ENCODE data around the gene CFAP45.

Gene CFAP45

DNA sequence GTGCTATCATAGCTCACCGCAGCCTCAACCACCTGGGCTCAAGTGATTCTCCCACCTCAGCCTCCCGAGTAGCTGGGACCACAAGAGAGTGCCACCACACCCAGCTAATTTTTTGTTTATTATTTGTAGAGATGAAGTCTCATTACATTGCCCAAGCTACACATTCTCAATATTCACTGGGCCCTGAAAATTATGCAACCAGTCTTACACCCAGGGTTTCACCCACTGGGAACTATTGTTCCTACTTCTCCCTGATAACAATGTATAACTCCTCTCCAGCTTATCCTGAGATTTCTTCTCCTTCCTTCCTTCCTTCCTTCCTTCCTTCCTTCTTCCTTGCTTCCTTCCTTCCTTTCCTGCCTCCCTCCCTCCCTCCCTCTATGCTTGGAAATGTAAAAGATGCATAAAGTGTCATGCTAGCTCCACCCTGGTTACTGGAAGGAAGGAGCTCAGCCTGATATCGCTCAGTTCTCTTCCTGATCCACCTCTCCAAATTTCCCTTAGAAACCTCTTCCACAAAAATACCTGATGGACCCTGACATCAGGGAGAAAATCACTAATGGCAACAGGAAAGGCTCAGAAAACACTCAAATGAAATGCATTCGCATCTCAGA is 26.3 kb downstream of the CFAP45 start:
- DNase-seq, result no peak

DNA sequence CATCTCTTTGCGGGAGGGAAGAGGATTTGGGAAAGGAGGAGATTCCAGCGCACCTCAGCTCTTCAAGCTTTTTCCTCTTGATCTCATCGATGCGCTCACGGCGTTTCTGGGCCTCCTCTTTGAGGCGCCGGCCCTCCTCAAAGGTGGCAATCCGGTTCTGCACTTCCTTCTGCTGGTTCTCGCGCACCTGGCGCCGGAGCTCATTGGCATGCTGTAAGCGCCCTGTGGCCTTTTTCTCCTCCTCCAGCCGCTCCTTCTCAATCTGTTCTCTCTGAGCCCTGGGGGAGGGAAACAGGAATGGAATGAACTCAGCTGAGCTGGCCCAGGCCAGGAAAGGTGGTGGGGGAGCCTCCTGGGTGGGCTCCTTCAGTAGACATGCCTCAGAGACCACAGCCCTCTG is 27.1 kb downstream of the CFAP45 start:
- DNase-seq, result no peak

DNA sequence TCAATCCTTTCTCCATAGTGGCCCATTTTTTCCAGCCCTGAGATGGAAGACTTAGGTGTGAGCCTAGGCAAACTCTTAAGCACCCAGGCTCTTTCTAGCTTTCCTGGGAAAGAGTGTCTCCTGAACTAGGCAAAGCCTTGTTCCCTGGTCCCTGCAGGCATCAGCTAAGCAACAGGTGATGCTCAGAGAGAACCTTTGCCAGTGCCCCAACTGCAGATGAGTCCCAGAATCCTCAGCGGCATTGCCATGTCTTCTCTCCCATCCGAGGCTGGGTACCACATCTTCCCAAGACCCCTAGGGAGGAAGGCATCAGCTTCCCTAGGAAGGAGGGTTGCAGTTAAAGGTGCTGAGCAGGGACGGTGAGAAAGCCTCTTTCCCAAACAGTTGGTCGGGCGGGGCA is 29.3 kb downstream of the CFAP45 start:
- DNase-seq, result no peak

DNA sequence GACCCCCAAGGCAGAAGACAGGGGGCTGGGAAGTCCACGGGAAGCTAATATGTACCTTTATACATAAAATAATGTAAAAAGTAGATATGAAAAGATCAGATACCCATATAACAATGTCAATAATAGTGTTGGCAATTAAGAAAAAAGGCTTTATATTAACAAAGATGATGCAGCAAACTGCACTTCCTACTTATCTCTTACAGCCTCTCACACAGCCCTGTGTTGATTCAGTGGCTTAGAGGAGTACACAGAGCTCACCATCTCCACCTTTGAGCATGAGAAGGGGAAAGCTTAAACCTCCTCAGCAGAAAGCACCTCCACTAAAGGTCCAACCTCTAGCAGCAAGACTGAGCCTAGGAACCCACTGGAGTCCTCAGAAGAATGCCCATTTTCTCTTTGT is 30.4 kb downstream of the CFAP45 start:
- DNase-seq, result no peak

DNA sequence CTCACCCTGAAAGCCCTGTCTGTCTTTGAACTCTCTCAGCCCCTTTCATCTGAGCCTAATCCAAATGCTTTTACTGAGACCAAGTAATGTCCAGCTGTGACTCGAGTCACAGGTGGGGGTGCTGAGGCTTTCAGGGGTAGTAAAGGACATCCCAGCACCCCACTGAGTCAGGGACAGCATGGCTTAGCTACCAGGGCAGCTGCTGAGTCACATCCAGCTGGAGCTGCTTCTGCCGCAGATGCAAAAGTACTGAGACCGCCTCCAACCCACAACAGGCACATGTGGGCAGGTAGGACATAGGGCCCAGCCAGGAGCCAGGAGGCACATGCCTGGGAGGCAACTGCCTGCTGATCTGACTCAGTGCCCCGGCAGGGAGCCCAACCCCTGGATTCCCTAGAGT is 30.8 kb downstream of the CFAP45 start:
- DNase-seq, result peak; percentile 24

DNA sequence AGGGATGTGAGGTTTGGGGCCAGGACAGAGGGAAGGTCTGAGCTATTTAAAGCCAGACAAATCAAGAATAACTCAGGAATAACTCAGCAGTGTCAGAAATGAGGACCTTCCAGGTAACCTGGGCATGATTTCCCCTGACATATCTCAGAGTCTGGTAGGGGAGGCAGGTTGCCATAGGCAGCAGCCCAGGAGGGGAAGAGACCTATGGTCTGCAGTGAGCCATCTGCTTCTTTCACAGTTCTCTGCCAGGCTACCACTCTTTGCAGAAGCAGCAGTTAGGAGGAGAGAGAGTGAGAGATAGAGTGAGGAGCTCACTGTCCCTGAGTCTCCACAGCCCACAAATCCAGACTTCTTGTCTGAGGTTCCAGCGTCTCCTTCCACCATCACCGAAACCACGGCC is 31.2 kb downstream of the CFAP45 start:
- DNase-seq, result no peak

DNA sequence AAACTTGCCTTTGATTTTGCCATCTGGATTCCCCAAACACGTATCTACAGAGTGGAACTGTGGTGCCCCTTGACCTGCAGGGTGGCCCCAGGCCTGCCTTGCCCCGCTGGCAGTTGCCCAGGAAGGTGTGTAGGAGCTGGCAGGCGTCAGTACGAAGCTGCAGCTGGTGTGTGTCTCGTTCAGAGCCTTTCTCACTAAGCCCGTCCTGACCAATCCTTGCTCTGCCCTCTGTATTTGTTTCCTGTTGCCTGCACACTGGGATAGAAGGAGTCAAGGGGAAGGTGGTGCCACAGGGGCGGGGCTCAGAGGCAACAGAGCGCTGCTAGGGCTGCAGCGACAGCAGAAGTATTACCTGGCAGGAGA is 32.3 kb downstream of the CFAP45 start:
- DNase-seq, result no peak

DNA sequence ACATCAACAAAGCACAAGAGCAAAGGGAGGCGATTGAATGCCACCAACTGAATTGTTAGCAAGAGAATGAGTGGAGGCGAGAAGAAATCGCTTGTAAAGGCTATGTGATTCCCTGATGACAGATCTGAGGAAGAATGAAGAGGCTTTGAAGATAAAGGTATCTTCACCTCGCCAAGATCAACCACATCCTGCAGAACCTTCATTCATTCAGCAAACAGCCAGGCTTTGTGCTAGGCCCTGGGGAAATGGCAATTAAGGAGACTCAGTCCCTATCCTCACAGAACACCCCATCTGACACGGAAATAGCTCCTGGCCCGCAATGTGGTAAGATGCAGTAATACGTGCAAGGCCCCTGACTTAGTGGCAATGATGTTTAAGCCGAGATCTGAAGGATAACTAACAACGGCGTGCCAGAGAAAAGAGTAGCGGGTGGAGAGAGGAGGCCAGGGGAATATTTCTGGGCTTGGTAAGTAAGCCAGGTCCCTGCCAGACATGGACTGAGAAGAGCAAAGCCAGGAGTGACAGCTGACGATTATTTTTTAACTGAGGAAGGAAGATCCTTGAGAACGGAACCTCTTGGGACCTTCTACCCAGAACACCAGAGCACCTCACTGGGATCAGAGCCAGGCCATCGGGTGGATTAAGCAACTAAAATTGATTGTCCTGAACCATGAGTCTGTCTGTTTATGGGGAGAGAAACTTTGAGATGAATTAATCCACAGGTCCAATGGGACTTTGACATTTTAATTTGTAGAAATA is 32.9 kb downstream of the CFAP45 start:
- DNase-seq, result no peak

DNA sequence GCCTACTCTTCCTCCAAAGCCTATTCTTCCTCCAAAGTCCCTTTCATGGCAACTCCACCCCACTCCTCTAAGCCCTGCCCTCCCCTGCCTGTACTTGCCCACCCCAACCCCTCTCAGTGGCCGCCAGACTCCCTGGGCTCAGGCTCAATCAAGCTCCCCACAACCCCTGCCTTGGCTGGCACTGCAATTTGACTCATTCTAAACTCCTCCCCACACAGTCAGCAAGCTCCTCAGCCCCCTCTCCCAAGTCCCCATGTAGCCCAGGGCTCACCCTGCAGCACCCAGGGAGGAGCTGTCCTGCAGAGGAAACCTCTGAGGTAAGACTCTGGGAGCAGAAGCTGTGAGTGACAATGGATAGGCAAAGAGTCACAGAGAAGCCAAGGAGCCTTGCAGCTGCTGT is 33.9 kb downstream of the CFAP45 start:
- DNase-seq, result no peak

DNA sequence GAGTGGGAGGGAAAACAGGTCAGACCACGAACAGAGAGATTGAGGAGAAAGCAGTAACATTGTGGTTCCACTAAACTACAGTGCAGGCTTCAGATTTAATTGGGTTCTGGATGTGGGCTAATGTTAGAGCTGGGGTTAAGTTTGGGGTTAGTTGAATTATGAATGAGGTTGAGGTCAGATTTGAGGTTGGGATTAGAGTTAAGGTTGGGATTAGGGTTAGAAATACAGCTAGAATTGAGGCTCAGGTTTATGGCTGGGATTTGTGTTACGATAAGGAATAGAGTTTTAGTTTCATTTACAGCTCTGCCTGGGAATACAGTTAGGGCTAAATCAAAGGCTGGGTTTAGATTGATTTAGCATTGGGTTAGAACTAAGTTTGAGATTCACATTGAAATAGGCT is 35.7 kb downstream of the CFAP45 start:
- no peak for DNase-seq

DNA sequence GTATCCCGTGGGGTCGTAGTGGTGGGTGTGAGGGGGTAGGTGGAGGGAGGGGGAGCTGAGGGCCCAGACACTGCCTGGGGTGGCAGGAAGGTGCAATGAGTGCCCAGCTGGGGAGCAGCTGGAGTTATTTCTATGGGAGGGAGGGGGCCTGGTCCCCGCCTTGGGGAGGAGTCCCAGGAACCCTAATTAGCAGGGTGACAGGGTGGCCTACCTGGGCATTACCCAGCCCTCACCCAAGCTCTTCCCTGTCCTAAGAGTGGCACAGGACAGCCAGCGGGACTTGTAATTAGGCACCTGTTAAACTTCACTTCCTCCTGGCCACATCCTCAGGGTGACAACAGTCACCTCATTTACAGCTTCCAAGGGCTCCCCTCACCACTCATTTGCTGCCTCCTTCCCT is 37.4 kb downstream of the CFAP45 start, which contains the start of gene VSIG8:
Gene VSIG8, minus strand, starts transcription at position 101 of the 400 bp plus-strand sequence. CDS start 136 bp downstream, outside the sequence.
- DNase-seq, result no peak

DNA sequence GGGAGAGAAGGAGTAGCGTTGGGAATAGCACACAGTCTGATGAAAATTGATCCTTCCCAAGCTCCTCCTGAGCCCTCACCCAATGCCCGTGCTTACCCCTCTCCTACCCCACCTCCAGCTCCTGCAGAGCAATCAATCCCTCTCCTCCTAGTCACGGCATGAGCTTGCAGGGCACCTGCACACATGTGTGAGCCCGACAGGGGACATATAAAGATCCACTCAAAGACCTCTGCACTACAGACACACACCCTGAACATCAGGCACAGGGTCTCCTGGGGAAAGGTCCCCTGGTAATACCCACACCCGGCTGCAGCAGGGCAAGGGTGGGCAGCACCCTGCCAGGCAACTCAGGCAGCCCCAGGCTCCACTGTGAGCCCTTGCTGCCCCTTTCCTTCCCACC is 37.9 kb downstream of the CFAP45 start:
- no peak for DNase-seq

DNA sequence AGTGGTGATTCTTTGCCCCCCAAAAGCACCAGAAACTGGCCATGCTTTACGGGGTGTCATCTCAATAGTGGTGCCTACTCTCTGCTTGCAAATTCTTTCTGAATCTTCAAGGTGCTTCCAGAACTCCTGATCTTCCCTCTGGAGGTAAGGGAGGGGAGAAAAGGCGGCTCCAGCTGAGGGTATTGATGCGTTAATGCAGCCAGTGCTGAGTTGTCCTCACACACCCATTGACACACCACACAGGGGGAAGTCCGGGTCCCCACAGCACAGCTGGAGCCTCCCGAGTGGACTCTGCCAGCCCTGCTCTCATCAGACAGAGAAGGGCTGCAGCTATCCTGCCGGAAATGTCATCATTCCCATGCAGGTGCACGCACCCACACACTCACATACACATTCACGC is 38.7 kb downstream of the CFAP45 start:
- DNase-seq, result no peak

DNA sequence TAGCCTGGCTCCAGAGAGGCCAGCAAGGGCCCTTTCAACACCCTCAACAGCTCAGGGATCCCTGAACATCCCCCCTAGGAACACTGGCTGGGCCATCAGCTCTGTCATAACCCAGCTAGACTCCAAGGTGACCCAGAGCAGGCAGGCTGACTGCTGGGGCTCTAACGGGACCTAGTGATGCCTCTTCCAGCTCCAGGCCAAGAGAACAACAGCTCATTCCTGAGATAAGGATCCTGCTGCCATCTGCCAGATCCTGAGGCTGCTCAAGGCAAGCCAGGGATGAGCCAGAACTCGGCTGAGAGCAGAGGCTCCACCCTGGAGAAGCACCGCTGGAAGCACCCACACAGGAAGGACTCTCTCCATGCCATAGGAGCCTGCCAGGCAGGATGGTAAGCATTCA is 39.5 kb downstream of the CFAP45 start:
- DNase-seq, result no peak

DNA sequence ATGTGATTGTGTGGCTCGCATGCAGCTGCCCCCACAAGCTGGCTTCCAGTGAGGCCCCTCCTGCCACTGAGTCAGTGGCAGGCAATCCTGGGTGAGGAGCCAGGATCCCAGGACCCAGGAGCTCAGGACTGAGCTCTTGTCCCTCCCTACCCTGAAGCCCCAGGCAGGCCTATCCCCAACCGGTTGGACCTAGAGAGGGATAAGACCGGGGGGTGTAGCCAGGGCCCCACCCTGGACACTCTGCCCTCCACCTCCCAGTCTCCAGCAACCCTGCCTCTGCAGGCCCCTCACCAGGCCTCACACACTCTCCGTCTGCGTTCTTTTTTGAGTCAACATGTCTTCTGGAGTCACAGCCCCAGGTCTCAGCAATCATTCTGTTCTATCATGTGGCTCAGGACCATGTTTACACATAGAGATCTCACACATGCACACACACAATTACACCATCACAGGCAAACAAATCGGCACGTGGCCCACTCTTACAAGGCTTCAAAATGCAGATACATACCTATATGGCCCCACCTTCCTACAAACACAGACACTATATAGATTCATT is 40.1 kb downstream of the CFAP45 start:
- no peak for DNase-seq

DNA sequence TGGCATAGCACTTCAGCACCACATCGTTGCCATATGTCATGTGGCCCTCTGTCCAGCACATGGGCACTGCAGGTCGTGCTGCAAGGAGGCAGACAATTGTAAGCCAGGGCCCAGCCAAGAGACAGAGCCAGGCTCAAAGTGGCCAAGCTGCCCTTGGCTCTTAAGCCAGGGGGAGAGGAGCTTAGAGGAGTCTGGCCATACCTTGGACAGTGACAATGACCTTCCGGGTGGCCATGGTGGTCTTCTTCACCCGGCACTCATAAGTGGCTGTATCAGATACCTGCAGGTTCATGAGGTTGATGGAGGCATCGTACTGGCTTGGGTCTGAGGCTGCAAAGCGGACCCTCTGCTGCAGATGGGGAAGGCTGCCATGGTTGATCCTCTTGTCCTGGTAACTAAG is 42.1 kb downstream of the CFAP45 start:
- DNase-seq, result no peak

DNA sequence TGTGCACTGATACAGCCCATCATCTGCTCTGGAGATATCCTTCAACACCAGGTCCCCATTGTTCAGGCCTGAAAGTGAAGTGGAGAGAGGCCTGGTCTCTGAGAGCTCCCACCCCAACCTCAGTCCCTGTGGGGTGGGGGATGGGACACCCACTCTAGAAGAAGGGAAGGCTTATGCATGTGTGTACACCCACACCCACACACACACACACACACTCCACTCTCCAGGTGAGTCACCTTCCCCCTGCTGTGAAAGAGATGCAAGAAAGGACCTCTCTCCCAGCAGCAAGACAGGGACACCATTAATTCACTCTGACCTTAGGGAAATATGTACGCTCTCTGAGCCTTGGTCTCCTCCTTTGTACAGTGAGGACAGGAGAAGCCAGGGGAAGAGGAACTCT is 43.4 kb downstream of the CFAP45 start:
- DNase-seq, result no peak

DNA sequence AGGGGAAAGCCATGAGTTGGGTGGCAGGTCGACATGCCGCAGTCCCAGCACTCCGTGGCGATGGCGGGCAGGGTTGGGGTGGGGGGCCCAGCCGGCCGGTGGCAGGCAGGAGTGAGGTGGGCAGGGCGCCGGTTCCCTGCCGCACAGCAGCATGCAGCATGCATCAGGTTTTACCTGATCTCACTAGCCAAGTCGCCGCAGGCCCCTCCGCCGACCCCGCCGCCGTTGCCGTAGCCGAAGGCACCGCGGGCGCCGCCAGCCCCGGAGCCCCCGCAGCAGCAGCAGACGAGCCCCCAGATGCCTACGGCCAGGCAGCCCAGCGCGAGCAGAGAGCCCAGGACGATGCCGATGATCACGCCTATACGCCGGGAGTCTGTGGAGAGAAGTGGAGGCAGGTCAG is 44.3 kb downstream of the CFAP45 start:
- DNase-seq, result no peak

DNA sequence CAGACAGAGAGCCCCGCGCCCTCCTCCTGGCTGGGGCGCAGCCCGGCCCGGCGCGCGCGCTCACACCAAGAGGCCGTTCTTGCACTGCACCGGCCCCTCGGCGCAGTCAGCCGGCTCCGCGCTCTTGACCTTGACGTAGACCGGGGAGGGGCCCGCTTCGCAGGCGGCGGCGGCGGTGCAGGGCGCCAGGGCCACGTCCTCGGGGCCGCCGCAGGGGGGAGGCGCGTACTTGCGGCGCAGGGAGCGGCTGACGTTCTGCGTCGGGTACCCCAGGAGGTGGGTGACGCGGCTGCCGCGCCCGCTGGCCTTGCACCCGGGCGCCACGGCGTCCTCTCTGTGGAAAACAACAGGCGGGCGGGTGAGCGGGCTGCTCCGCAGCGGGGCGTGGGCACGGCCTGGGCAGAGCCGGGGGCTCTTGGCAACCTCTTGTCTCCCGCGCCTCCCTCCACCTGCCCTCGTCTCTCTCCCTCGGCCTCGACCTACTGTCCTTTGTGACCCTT is 45.2 kb downstream of the CFAP45 start:
- DNase-seq, result peak; percentile 78

DNA sequence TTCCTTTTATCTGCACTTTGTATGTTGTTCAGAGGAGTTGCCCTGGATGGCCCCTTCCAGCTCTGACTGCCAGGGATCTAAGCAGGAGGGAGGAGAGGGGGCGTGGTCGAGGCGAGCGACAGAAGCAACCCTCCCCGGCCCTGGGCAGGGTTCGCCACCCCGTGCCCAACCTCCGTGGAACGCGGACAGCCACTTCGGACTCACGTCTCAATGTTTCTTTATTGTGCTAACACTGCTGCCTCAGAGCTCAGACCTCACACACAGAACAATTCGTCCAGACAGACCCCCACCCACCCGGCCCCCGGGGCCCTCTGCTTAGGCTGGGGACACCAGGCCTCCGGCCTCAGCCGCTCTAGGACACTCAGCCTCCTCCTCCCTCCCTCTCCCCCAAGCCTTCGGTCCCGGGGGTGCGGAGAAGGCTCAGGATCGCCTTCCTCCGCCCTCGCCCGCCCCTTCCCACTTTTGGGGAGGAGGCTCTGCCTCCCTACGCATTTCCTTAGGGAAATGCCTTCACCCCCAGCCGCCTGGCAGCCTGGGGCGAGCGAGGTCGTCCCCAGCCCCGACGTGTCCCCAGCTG is 45.8 kb downstream of the CFAP45 start:
- DNase-seq, result no peak

DNA sequence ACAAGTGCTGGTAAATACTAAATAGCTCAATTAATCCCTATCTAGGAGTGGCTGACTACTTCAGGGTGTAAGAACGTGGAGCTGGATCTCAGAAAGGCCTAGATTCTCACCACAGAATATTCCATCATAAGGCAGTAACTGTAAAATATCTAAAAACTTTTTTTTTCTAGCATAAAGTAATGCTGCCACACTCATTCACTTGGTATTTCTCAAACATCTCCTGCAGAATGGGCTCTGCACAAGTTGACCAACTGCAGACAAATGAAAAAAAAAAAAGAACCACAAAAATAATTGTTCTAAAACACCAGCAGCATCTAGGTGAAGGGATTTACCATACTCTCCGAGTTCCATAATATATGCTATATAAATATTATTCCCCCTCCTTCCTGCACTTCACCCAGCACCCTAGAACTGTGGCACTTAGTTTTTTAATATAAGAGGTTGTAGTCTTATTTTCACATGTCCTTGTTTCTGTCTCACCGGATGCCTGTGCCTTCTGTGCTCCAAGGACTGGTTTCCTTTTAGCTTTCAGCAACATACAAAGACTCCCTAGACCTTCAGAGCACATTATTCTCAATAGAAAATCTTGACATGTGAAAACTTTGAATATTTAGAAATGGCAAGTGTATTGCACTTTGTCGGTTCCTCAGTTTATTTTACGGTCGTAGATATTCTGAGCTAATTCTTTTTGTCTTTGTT is 46.4 kb downstream of the CFAP45 start:
- DNase-seq, result no peak

DNA sequence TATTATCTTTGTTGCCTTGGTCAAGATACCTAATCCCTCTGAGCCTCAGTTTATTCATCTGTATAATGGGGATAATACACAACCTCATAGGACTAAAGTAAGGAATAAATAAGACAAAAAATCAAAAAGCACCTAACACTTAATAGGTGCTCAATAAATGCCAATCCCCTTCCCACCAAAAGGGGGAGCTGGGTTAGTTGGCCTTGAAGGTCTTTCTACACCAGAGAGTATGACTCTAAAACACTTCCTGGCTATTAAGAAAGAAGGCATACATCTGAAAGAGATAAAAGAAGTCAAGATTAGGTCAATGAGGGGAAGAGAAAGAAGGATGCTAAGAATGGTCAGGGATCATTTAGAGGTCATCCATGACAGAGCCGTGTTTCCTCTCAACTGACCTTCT is 48.6 kb downstream of the CFAP45 start:
- DNase-seq, result no peak

DNA sequence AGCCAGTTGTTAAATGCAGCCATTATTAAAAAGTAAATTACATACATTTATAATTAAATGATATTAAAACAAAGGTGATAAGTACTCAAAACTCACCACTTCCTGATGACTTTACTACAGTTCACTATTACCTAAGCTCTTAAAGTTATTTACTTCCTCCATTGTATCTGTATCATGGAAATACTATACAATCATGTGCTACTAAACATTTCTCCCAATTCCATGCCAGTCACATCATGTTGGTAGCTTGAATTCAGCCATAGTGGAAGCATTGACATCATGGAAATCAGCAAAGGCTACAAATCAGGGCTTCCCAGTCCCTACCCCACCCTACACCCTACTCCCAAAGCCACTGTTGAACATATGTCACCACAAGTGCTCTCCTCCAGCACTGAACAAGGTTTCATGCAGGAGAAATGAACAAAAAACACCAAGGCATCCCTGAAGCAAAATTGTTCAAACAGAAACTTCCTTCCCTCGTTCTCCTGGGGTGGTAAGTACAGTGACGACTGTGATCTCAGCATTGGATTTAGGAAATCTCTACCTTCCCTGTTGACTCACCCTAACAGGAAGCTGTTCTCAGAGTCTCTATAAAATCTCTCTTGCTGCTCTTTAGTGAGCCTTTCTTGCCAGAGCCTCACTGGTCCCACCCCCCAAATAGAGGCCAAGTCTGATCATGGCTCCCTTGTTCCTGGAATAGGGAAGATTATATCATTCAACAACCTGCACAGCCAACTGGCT is 50.2 kb downstream of the CFAP45 start:
- no peak for DNase-seq
